Tibial nerve (tissue), 4 donors: Measurements from ENCODE around the gene WTAP.

Experiments
- EP300 ChIP-seq, 2 donors: sonication (generic); formaldehyde crosslinking; IDR thresholded peaks; one replicate each; pipeline ENCODE4 v1.6.1; 2017; ENCODE audit warnings: antibody characterized with exemption in 2 of 2, mild to moderate bottlenecking in 1 of 2
- POLR2A ChIP-seq, 2 donors: fragments of 450-650 bp; IDR thresholded peaks; one replicate each; pipeline ENCODE4 v1.6.1; 2017; ENCODE audit warnings: antibody characterized with exemption in 2 of 2, mild to moderate bottlenecking in 2 of 2, moderate library complexity in 2 of 2
- TF ChIP-seq, protein P1 (sequence below), 5 experiments: fragments of 200-600 bp in 3 of 5; fragments of 450-650 bp in 2 of 5; sonication (generic) in 3 of 5; IDR thresholded peaks; one replicate each; pipeline ENCODE4 v1.5.1; 2016 to 2019; ENCODE audit warnings: antibody characterized with exemption in 5 of 5, mild to moderate bottlenecking in 3 of 5, moderate library complexity in 2 of 5

DNA sequence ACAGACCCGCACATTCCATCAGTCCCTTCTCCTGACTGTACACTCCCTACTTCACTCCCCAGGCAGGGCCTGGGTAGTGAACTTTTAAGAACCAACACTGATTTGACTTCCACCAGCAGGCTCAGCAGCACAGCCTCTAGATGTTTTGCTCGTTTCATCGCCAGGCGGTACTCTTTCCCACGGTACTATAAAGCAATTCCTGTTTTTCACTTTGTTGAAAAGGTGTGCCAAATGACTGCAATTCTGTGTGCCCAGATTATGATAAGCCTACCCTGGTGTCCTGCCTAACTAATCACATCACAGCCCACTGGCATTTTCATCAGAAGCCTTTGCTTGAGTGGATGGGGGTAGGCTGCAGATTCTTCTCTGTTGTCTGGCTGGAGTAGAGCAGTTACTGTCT, 12.9 kb upstream of the WTAP start:
- TF ChIP-seq, protein P1, sequence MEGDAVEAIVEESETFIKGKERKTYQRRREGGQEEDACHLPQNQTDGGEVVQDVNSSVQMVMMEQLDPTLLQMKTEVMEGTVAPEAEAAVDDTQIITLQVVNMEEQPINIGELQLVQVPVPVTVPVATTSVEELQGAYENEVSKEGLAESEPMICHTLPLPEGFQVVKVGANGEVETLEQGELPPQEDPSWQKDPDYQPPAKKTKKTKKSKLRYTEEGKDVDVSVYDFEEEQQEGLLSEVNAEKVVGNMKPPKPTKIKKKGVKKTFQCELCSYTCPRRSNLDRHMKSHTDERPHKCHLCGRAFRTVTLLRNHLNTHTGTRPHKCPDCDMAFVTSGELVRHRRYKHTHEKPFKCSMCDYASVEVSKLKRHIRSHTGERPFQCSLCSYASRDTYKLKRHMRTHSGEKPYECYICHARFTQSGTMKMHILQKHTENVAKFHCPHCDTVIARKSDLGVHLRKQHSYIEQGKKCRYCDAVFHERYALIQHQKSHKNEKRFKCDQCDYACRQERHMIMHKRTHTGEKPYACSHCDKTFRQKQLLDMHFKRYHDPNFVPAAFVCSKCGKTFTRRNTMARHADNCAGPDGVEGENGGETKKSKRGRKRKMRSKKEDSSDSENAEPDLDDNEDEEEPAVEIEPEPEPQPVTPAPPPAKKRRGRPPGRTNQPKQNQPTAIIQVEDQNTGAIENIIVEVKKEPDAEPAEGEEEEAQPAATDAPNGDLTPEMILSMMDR (IDR thresholded peaks at IDR 0.05) = no peak
- TF ChIP-seq POLR2A (IDR thresholded peaks at IDR 0.05) = no peak
- TF ChIP-seq EP300 (IDR thresholded peaks at IDR 0.05) = no peak
